Hematopoietic multipotent progenitor cell treated with erythropoietin and hydrocortisone succinate and interleukin-3 and kit ligand, for 6 days (in vitro differentiated cells): ENCODE results near the gene RIPPLY2.
"Not testable (repeated sequence)": the region's sequence is repeated elsewhere in the genome, so short reads cannot be mapped to it uniquely, and the experiment has no call there.

Source experiments
- DNase-seq: peaks from one replicate; pipeline ENCODE4 v3.0.0-alpha.2; 2015

The RIPPLY2 gene, protein sequence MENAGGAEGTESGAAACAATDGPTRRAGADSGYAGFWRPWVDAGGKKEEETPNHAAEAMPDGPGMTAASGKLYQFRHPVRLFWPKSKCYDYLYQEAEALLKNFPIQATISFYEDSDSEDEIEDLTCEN

DNA sequence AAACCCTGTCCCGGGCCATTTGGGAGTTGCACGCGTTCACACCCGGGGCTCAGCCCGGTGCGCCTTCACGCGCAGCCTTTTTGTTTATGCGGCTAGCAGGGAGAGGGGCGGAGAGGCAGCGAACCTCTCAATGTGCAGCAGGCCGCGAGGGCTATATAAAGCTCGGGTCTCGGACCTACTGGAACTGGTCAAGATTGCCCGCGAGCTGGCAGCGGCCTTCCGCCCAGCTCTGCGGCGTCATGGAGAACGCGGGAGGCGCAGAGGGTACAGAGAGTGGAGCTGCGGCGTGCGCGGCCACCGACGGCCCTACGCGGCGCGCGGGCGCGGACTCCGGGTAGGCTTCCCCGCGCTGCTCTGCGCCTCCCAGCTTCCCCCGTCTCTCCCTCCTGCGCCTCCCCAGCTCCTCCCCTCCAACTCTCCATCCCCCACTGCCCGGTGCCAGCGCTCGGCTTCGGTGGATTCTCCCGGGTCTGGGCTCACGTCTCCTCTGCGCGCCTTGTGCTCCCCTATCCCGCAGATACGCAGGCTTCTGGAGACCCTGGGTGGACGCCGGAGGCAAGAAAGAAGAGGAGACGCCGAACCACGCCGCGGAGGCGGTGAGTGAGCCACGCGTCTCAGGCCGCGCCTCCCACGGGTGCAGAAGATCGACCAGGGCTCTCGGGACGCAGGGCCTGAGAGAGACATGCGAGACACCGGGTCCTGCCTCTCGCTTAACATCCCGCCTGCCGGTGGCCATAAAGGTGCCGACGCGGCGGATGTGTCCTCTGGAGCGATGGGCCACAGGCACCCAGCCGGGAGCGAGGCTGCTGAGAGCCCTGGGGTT is at the start of gene RIPPLY2:
TSS of gene RIPPLY2 (plus strand) at position 183 of the 823 bp plus-strand sequence. CDS start at position 240, 57 bp downstream.
- peak; percentile 15 for DNase-seq

DNA sequence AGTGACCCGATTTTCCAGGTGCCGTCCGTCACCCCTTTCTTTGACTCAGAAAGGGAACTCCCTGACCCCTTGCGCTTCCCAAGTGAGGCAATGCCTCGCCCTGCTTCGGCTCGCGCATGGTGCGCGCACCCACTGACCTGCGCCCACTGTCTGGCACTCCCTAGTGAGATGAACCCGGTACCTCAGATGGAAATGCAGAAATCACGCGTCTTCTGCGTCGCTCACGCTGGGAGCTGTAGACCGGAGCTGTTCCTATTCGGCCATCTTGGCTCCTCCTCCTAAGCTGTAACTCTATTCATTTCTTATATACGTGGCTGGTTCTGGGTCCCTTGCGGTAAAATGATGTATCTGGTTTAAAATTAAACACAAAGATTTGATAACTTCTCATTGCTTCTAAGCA is 49.7 kb upstream of the RIPPLY2 start:
- DNase-seq = not testable (repeated sequence)

DNA sequence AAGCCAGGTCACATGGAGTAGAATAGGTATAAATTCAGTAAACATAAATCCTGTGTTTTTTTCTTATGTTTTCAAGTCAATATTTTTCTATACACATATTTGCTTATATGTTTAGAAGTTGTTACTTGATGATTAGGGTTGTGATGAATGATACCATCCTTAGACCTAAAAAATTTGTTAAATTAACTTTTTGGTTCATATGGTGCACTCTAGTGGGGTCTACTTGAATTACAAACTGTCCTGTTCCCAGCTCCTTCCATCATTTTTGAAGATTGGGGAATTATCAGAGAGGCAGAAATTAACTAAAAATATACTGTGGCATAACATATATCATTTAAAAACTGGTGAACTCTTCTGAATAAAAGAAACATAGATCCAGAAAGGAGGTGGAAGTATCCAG is 48.3 kb upstream of the RIPPLY2 start:
- DNase-seq = no peak

DNA sequence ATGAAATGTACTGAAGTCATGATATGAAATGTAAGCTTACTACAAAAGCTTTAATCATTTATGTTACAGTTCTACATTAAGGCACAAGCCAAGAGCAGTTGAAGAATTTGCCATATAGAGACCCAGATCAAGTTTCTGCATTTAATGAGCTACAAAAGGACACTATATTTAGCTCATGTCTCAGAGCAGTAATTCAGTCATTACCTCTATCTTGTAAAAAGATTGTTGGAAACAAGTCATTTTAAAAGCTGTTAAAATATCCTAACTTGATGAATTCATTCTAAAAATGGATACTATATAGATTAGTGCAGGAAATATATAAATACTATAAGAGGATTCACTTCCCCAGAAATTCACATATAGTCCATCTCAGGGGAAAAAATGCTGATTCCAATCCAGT is 45.2 kb upstream of the RIPPLY2 start:
- no peak for DNase-seq

DNA sequence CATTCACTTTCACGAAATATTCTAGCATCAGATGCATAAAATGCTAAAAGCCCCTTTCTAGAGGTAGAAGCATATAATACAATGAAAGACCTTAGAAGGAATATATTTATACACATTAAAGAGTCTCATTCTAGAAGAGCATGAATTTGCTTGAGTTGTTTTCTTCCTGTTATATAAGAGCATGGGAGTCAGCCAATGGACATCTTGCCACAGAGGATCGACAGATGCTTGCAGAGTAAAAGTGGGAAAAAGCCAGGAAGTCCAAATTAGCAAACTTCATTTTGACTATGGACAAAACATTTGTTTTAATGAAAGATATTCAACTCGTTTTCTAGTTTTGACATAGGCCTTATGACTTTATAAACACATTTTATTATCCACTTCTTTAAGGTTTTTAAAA is 44.2 kb upstream of the RIPPLY2 start:
- DNase-seq = no peak

DNA sequence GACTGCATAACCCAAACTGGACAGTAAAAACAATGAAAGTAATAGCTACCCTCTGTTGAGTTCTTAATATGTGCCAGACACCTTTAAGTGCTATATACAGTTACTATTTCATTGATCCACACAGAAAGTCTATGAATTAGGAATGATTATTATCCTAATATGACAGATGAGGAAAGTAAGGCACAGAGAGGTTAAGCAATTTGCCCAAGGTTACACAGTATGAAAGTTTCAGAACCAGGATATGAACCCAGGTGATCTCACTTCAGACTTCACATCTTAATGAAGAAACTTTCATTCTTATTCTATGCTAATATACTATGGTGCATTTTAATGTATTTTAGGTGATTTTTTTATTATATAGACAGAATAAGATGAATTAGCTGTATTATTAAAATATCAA is 40.6 kb upstream of the RIPPLY2 start:
- DNase-seq = no peak

DNA sequence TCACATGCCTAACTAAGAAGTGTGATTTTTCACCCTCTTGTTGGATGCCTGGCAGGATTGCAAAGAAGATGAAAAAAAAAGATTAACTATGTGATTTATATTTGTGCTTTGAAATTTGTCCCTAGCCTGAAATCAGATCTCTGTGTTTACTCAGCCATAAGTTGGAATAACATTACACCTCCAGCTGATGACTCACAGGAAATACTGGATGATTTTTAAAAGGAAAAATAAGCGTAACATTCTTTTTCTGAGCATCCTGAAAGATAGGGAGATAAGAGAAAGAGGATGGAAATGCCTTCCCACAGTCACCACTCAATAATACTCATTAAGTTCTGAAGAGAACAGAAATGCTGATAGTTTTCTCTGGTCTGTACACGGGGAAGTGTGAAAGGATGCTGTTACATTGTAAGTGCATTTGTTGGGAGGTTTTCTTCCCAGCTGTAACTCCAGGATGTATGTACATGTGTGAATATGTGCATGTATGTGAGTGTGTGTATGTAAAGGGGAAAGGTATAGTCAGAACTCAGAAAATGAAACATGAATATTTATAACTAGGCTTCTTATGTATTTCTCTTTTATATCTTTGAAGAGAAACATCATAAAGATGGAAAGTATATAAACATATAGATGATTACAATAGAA is 37.4 kb upstream of the RIPPLY2 start:
- DNase-seq = no peak

DNA sequence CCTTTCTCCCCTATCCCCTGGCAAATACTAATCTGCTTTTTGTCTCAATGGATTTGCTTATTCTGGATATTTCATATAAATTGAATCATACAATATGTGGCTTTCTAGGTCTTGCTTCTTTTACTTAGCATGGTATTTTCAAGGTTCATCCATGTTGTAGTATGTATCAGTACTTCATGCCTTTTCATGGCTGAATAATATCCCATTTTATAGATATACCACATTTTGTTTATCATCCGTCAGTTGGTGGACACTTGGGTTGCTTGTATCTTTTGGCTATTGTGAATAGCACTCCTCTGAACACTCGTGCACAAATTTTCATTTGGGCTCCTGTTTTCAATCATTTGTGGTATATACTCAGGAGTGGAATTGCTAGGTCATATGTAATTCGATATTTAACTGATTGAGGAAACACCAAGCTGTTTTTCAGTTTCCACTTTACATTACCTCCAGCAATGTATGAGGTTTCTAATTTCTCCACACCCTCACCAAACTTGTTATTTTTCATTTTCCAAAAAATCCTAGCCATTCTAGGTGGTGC is 30.5 kb upstream of the RIPPLY2 start:
- no peak for DNase-seq

DNA sequence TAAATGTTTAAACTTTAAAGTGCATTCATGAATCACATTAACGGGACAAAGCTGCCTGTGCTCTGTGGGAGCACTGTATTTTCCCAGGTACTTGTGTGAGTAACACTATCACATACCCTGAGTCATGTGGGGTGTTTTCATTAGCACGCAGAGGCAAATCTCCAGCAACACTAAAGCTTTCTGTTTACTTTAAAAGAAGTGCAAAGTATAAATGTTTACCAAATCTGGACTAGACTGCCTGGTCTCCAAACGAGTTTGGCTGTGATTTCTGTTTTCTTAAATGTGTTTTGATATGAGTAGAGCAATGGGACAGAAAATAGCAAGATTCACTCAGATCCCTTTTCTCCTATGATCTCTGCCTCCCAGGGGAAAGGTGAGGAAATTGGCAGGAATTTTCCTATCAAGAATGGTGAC is 28.8 kb upstream of the RIPPLY2 start:
- no peak for DNase-seq

DNA sequence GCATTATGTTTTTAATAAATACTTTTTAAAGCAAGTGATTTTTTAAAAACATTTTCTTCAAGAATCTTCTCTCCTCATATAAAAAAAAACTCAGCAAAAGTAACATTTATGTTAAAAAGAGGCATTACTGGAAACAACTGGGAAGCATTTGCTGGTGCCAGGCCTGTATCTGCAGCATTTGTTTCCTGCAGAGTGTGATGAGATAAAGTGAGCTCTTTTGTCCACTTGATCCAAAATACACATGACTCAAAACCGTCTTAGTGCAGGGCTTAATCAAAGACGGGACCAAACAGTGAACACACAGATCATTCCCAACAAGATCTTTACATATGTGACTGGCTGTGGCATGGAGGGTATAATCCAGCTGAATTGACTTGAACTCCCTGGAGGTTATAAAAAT is 28.3 kb upstream of the RIPPLY2 start:
- no peak for DNase-seq

DNA sequence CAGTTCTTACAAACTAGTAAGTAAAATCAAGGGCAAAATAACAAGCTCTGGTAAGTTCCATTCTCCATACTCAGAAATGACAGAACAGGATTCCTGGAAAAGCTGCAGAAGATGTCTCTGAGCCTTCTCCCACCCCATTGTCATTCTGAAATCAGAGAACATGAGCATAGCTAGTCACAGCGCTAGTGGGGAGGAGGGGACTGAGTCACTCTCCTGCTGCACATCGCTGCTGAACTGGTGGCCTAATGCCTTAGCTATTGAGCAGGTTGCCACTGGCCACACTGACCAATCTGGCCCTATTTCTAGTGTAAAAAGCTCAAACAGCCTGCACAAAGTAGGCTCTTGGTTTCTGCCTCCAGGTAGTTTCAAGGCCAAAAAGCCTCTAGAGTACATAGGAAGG is 26.1 kb upstream of the RIPPLY2 start:
- no peak for DNase-seq

DNA sequence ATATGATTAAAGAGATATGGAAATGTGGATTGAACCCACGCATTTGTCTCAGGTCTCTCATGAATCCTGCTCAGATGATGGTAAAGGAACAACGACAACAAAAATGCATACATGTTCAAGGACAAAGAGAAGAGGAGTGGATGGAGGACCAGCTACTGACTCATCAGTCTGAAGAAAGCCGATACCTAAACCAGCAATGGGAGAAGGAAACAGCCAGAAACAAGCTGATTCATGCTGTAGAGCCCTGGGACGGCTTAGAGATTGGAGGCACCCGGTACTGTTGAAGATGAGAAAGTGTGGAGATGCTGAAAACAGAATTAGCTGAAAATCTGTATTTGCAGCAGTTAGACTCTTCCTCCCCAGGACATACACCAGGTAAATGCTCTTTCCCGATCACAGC is 14.4 kb upstream of the RIPPLY2 start:
- no peak for DNase-seq

DNA sequence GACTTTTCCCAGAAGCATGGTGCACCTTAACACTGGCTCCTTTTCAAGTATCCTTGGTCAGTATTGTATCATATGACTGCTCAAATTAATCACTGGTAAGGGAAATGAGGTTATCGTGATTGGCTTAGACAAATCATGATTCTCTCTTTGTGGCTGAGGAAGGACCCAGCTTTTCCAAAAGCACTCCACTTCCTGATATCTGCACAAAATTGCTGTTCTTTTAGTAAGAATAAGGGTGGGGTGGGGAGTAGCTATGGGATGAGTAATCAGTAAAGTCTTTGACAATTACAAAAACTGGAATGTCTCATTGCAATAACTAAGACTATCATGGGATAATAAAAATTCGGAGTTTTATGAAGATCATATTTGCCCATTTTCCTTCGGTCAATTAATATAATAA is 9.0 kb upstream of the RIPPLY2 start:
- no peak for DNase-seq

DNA sequence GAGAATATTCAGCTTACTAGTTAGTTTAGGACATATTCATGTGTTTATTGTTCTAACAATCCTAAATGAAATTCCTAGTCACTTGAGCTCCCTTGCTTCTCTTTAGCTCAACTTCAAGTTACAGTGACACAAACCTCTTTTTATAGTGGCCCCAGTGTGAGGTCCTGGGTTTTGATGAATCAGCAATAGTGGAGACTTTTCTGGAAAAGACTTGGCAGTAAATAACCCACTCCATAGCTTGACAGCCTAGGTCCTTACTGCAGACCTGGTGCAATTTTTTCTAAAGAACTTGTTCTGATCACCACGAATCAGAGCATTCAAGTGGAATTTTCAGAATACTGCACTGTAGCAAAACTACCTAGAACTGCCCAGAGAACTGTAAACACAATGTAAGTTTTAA is 6.9 kb upstream of the RIPPLY2 start:
- no peak for DNase-seq

DNA sequence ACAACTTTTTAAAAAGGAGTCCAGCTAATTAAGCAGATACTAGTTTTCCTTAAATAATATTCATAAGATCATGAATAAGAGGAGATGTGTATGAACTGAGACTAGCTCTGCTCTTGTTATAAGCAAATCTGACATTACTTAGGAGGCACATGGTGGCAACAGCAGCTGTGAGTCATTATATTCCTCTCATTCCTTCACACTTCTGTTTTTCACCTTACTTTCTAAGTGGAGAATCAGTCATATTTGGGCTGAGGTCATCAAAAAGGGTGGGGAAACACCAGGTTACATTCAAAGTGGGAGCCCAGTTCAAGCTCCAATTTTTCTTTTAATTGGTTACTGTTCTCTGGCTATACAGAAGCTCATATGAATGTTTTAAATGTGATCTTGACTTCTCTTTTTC is 6.0 kb upstream of the RIPPLY2 start:
- no peak for DNase-seq

DNA sequence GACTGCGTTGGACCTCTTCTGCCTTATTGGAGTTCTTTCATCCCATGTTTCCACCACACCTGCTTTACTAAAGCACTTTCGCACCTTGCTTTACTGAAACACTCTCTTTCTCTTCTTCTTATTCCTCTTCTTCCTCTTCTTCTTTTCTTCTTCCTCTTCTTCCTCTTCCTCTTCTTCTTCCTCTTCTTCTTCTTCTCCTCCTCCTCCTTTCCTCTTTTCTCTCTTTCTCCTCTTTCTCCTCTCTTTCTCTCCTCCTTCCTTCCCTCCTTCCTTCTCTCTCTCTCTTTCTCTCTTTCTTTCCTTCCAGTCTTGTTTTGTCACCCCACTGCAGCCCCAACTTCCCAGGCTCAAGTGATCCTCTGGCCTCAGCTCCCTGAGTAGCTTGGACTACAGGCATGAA is 4.0 kb upstream of the RIPPLY2 start:
- no peak for DNase-seq

DNA sequence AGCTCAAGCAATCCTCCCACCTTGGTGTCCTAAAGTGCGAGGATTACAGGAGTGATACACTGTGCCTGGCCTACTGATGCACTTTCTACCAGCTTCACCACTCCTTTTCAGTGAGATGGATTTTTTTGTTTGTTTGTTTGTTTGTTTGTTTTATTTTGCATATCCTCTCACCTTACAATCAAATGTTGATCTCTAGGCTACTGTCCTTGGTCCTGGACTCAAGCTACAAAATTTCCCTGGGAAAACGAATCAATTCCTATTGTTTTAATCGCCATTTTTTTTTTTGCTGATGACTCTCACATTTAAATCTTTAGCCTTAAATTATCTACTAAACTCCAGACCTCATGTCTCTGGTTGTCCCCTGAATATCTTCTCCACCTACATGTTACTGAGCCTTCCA is 3.5 kb upstream of the RIPPLY2 start:
- no peak for DNase-seq

DNA sequence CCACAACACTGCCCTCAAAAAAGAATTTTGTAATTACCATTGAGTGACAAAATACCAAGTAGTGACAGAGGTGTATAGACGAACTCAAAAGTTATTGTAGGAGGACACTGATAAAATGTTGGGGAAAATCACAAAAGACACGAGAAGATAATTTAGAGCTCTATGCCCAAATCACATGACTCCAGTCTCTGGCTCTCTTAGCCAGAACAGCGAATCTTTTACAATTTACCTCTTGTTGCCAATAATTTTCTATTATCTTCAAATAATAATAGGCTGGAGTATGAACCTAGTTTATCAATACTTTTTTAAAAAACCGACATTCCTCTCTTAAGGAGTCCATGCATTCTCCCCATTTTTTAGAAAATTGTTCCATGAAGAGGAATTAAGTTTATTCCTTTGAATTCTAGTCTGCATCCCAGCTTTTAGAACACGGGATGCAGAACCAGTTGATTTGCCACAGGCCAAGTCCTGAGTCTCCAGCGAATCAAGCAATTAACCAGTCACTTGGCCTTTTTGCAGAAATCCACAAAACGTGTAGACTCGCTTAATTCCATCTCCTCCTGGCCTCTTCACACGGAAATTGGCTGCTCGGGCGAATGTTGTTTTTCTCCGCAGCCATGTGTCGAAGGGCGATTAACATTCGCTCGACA is 507 bp upstream of the RIPPLY2 start:
- DNase-seq = no peak

DNA sequence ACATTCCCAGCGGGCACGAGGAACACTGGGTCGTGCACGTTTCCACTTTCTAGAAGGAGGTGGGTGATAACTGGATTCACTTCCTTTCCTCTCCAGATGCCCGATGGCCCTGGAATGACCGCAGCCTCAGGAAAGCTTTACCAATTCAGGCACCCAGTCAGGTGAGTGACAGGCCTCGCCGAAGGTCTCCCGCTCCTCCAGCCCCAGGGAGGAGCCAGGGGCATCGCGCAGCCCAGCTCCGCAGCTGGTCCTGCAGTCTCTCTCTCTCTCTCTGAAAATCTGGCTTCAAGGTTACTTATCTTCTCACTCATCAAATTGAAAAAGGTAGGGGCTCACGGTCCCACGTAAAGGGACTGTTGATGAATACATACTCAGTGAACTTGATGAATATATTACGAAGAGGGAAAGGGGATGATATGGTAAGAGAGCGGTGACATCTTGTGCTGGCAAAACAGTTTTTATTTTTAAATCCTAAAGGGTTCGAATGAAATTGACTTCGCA is 891 bp downstream of the RIPPLY2 start:
- DNase-seq = no peak

DNA sequence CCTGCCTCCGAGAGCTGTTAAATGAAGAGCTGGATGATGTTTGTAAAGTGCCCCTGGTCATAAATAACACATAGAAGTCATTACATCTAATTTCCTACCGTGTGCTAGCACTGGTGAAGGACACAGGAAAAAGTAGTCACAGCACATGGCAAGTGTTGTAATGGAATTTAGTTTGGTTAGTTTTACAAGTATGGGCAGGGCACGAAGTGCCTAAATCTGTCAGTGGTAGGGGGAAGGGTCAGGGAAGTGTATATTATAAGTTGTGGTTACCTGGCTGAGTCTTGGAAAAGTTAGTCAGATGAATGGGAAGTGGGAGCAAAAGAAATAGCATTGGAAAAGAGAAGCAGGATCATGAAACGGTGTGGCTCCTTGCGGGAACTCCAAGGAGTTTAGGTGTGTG is 1.6 kb downstream of the RIPPLY2 start:
- no peak for DNase-seq

DNA sequence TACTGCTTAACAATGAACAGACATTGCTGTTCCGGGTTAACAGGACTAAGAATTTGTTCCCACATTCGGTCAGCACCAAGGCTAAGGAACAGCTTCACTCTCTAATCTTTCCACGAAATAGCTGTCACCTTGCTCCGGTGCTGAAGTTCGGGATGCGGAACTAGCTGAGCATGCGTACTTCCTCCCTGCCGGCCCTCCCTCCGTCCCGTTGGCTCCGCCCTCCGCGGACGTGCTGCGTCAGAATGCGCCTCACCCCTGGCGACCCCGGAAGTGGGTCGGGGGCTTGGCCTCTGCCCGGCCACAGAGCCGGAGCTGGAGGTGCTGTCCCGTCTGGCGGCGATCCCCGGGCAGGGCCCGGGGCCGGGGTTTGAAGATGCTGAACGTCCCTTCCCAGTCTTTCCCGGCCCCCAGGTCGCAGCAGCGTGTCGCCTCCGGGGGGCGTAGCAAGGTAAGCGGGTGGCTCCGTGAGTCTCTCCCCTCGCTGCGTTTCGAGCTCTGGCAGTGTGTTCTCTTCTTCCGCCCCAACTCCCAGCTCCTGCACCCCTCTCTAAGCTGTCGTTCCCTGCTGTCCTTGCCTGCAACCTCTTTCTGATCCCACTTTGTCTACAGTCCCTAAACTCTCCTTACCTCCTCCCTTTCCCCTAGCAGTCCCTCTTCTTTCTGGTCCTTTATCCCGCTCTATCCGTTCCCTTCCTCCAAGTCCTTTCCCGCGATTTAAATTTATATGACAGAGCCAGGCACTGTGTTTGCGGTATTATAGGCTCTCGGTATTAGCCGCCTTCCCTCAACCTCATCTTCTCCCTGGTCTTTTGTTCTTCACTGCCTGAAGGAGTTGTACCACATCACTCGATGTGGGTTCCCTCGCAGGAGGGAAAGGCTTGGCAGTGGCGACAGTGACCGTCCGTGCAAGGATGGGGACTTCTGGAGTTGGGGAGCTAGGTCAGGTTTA is 6.5 kb downstream of the RIPPLY2 start, which contains the start of gene CYB5R4:
TSS of gene CYB5R4 (plus strand) at position 280 of the 949 bp plus-strand sequence. CDS start at position 374, 94 bp downstream.
- peak; percentile 97 for DNase-seq

DNA sequence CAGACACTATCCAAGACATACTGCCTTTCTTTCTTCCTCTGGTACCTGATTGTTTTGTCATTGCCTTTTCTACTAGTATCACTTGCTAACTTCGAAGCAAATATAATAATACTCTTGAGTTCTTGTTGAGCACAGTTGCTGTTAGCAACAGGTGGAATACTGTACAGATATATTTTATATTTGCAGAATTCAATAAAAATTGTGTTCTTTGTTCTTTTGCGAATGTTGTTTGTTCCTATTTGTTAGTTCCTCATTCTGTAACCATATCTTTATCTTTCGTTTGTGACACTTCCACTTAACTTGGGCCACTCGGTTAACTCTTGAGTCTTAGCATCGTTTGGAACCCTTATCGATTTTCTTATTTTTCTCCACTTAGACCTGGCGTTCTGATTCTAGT is 7.2 kb downstream of the RIPPLY2 start:
- DNase-seq = peak; percentile 41
